Measurements from ENCODE around the gene KREMEN2. TPM values are rescaled to one million over a fixed set of nuclear protein-coding genes. Genes with fewer than 3 reads are reported as not detected.

The KREMEN2 gene
- total RNA-seq, 1 experiment from 2014 or later = 7.5 TPM

GRCh38 chr16:2969545-2970521 lies 5.8 kb downstream of the KREMEN2 start (continued):
- TF ChIP-seq E2F1 (CRISPR knock-in tag; IDR thresholded peaks at IDR 0.05) = no peak
- no peak for TF ChIP-seq ZNF671 (CRISPR knock-in tag; IDR thresholded peaks at IDR 0.05)
- TF ChIP-seq IRF1 (CRISPR knock-in tag; IDR thresholded peaks at IDR 0.05) = no peak
- 0 out of 2 replicates have a peak, but pooled peaks have one; percentile 3 for TF ChIP-seq NFATC4 (CRISPR knock-in tag; IDR thresholded peaks at IDR 0.05)
- no peak for TF ChIP-seq ZNF317 (CRISPR knock-in tag; IDR thresholded peaks at IDR 0.05; ENCODE audit: borderline replicate concordance, low read depth)
- TF ChIP-seq, protein P1, sequence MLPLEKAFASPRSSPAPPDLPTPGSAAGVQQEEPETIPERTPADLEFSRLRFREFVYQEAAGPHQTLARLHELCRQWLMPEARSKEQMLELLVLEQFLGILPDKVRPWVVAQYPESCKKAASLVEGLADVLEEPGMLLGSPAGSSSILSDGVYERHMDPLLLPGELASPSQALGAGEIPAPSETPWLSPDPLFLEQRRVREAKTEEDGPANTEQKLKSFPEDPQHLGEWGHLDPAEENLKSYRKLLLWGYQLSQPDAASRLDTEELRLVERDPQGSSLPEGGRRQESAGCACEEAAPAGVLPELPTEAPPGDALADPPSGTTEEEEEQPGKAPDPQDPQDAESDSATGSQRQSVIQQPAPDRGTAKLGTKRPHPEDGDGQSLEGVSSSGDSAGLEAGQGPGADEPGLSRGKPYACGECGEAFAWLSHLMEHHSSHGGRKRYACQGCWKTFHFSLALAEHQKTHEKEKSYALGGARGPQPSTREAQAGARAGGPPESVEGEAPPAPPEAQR (CRISPR knock-in tag; IDR thresholded peaks at IDR 0.05) = no peak
- no peak for TF ChIP-seq CREM (CRISPR knock-in tag; IDR thresholded peaks at IDR 0.05)
- no peak for TF ChIP-seq FOXJ3 (CRISPR knock-in tag; IDR thresholded peaks at IDR 0.05; ENCODE audit: borderline replicate concordance)
- no peak for TF ChIP-seq ZMAT4 (CRISPR knock-in tag; IDR thresholded peaks at IDR 0.05)
- TF ChIP-seq, protein P2, sequence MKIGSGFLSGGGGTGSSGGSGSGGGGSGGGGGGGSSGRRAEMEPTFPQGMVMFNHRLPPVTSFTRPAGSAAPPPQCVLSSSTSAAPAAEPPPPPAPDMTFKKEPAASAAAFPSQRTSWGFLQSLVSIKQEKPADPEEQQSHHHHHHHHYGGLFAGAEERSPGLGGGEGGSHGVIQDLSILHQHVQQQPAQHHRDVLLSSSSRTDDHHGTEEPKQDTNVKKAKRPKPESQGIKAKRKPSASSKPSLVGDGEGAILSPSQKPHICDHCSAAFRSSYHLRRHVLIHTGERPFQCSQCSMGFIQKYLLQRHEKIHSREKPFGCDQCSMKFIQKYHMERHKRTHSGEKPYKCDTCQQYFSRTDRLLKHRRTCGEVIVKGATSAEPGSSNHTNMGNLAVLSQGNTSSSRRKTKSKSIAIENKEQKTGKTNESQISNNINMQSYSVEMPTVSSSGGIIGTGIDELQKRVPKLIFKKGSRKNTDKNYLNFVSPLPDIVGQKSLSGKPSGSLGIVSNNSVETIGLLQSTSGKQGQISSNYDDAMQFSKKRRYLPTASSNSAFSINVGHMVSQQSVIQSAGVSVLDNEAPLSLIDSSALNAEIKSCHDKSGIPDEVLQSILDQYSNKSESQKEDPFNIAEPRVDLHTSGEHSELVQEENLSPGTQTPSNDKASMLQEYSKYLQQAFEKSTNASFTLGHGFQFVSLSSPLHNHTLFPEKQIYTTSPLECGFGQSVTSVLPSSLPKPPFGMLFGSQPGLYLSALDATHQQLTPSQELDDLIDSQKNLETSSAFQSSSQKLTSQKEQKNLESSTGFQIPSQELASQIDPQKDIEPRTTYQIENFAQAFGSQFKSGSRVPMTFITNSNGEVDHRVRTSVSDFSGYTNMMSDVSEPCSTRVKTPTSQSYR (CRISPR knock-in tag; IDR thresholded peaks at IDR 0.05) = no peak
- no peak; the same call in 1 of the 2 replicates for TF ChIP-seq FOXP1 (CRISPR knock-in tag; IDR thresholded peaks at IDR 0.05; ENCODE audit: borderline replicate concordance)
- no peak for TF ChIP-seq ZNF512 (CRISPR knock-in tag; IDR thresholded peaks at IDR 0.05; ENCODE audit: borderline replicate concordance)
- TF ChIP-seq, protein P3, sequence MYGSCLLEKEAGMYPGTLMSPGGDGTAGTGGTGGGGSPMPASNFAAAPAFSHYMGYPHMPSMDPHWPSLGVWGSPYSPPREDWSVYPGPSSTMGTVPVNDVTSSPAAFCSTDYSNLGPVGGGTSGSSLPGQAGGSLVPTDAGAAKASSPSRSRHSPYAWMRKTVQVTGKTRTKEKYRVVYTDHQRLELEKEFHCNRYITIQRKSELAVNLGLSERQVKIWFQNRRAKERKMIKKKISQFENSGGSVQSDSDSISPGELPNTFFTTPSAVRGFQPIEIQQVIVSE (CRISPR knock-in tag; IDR thresholded peaks at IDR 0.05; ENCODE audit: borderline replicate concordance) = no peak
- TF ChIP-seq, protein P4, sequence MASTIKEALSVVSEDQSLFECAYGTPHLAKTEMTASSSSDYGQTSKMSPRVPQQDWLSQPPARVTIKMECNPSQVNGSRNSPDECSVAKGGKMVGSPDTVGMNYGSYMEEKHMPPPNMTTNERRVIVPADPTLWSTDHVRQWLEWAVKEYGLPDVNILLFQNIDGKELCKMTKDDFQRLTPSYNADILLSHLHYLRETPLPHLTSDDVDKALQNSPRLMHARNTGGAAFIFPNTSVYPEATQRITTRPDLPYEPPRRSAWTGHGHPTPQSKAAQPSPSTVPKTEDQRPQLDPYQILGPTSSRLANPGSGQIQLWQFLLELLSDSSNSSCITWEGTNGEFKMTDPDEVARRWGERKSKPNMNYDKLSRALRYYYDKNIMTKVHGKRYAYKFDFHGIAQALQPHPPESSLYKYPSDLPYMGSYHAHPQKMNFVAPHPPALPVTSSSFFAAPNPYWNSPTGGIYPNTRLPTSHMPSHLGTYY (CRISPR knock-in tag; IDR thresholded peaks at IDR 0.05) = peak; percentile 24; the same call in 1 of the 2 replicates
- TF ChIP-seq HMGA2 (CRISPR knock-in tag; IDR thresholded peaks at IDR 0.05) = no peak
- no peak for TF ChIP-seq NFE2L1 (CRISPR knock-in tag; IDR thresholded peaks at IDR 0.05)
- TF ChIP-seq SMAD4 (CRISPR knock-in tag; IDR thresholded peaks at IDR 0.05) = no peak
- no peak for TF ChIP-seq IRF2 (CRISPR knock-in tag; IDR thresholded peaks at IDR 0.05; ENCODE audit: borderline replicate concordance, low read depth)
- TF ChIP-seq, protein P5, sequence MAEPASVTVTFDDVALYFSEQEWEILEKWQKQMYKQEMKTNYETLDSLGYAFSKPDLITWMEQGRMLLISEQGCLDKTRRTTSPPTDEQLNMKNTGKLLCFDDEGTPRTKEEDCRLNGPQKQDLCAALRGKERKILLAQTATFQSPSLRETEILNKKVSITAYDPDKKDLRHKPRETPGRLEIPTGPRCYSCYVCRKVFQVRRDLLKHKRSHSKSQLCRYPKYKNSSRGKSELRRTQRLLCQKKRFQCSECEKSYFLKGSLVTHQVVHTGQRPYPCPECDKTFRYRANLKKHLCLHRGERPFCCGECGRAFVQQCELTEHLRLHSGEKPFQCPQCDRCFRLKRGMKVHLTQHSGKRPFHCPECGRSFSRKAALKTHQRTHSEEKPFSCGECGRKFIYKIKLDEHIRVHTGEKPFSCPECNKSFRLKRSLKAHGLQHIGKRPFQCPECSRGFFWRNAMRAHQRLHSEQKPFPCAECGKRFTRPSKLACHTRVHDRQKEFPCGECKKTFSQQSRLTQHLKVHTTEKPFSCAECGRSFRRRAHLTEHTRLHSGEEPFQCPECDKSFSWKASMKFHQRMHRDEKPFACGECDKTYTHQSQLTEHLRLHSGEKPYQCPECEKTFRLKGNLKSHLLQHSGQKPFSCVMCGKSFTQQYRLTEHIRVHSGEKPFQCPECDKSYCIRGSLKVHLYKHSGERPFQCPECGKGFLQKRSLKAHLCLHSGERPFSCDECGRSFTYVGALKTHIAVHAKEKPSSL (CRISPR knock-in tag; conservative IDR thresholded peaks at IDR 0.05) = no peak
- TF ChIP-seq TEAD1 (CRISPR knock-in tag; IDR thresholded peaks at IDR 0.05) = 0 out of 2 replicates have a peak, but pooled peaks have one; percentile 33
- TF ChIP-seq NFYB (CRISPR knock-in tag; conservative IDR thresholded peaks at IDR 0.05; ENCODE audit: low read depth) = no peak
- peak; percentile 60; the same call in 1 of the 2 replicates for TF ChIP-seq SP1 (CRISPR knock-in tag; conservative IDR thresholded peaks at IDR 0.05)
